ENCODE data around the gene VPS4A. TPM values are rescaled to one million over a fixed set of nuclear protein-coding genes. Genes with fewer than 3 reads are reported as not detected.
A peak's percentile ranks its signal among the peaks of the same experiment; 100 is the strongest.

Gene VPS4A
- total RNA-seq, 2 experiments from 2014 or later: 30.5 to 31.2 TPM

- Mint-ChIP-seq H3K27me3 (no peaks in the 10 kb centered on the region), H3K4me3 (no peak overlapping the region), H3K4me1 (ENCODE audit: low read depth) (peaks cover 33% of the 10 kb centered on the region), H3K9me3 (no peaks in the 10 kb centered on the region), H3K27ac (no peak overlapping the region), H3K36me3 (ENCODE audit: low read depth) (peaks cover 46% of the 10 kb centered on the region)
- POLR2A ChIA-PET: interaction anchor here (3.2 kb wide), 1 partner anchor 11 kb away, joined by 15 read pairs; the partner anchor contains the start of gene VPS4A
- DNase-seq: no peak
- no peak for TF ChIP-seq CTCF (IDR thresholded peaks at IDR 0.05)
- no peak for ATAC-seq
- intact Hi-C loops (cut with micrococcal nuclease): no loop called here
- CTCF ChIA-PET: interaction anchor here (1.3 kb wide), 2 partner anchors 11 to 13 kb away, joined by 3 to 5 read pairs; no protein-coding TSS in a partner anchor
These were observed 12.3 kb downstream of the VPS4A start for GRCh38 chr16:69323415-69323814.

DNA sequence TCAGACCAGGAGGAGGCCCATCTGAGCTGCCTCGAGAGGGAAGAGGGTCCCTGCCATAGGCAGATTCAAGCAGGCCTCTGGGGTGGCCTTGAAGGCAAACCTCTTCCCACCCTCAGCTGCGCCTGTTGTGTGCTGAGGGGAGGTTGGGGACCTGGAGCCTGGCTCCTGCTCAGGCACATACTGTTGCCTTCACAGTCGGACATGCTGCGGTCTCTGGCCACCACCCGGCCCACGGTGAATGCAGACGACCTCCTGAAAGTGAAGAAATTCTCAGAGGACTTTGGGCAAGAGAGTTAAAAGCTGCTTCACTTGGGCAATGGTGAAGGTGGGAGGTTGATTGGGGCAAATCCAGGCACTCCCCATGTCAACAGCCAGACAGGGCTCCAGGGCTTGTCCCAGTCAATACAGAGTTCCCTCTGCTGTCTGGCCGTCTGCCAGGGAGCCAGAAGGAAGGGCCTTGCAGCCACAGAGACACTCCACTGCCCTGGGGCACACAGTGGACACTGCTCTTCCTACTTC is 12.9 kb downstream of the VPS4A start:
- no peak for ATAC-seq
- no peaks in the 10 kb centered on the region for H3K27me3 Mint-ChIP-seq
- ChIA-PET POLR2A (interaction anchor here (1.1 to 3.6 kb wide), 4 partner anchors 8 to 13 kb away, joined by 3 to 21 read pairs (median 9); partner anchors contain the start of genes COG8 and VPS4A), CTCF (interaction anchor here (1.3 kb wide), 2 partner anchors 12 kb away, joined by 3 to 5 read pairs; no protein-coding TSS in a partner anchor)
- H3K9me3 Mint-ChIP-seq: no peaks in the 10 kb centered on the region
- intact Hi-C loops (cut with micrococcal nuclease): no loop called here
- H3K4me3 Mint-ChIP-seq: no peak overlapping the region
- peaks cover 38% of the 10 kb centered on the region for H3K4me1 Mint-ChIP-seq (ENCODE audit: low read depth)
- TF ChIP-seq CTCF (IDR thresholded peaks at IDR 0.05): no peak
- DNase-seq: no peak
- peaks cover 53% of the 10 kb centered on the region for H3K36me3 Mint-ChIP-seq (ENCODE audit: low read depth)
- H3K27ac Mint-ChIP-seq: no peak overlapping the region

- TF ChIP-seq CTCF (IDR thresholded peaks at IDR 0.05): no peak
- no peaks in the 10 kb centered on the region for H3K27me3 Mint-ChIP-seq
- H3K4me3 Mint-ChIP-seq: no peak overlapping the region
- ChIA-PET POLR2A (interaction anchor here (1.1 to 3.6 kb wide), 4 partner anchors 9 to 13 kb away, joined by 3 to 21 read pairs (median 9); partner anchors contain the start of genes COG8 and VPS4A), CTCF (interaction anchor here (1.3 kb wide), 2 partner anchors 12 to 13 kb away, joined by 3 to 5 read pairs; no protein-coding TSS in a partner anchor)
- ATAC-seq (no peak), DNase-seq (no peak)
- intact Hi-C loops (cut with micrococcal nuclease): no loop called here
- peak overlapping the region; percentile 34 for H3K27ac Mint-ChIP-seq
- H3K9me3 Mint-ChIP-seq: no peaks in the 10 kb centered on the region
- H3K4me1 Mint-ChIP-seq (ENCODE audit: low read depth): peaks cover 42% of the 10 kb centered on the region
- H3K36me3 Mint-ChIP-seq (ENCODE audit: low read depth): peaks cover 55% of the 10 kb centered on the region
These were observed 13.6 kb downstream of the VPS4A start for GRCh38 chr16:69324585-69325253.

GRCh38 chr16:69325784-69326171 is 14.6 kb downstream of the VPS4A start:
- peaks cover 56% of the 10 kb centered on the region for H3K36me3 Mint-ChIP-seq (ENCODE audit: low read depth)
- TF ChIP-seq CTCF (IDR thresholded peaks at IDR 0.05): no peak
- intact Hi-C loops (cut with micrococcal nuclease): no loop called here
- peak overlapping the region; percentile 59 for H3K4me3 Mint-ChIP-seq
- ChIA-PET POLR2A (interaction anchor here (0.8 to 7.2 kb wide), 5 partner anchors 10 to 239 kb away, joined by 3 to 93 read pairs (median 7); partner anchors contain the start of gene COG8), CTCF (interaction anchor here (1.1 to 1.3 kb wide), 2 partner anchors 13 to 15 kb away, joined by 3 to 4 read pairs; partner anchors contain the start of gene COG8)
- peaks cover 42% of the 10 kb centered on the region for H3K4me1 Mint-ChIP-seq (ENCODE audit: low read depth)
- peak overlapping the region; percentile 74 for H3K27ac Mint-ChIP-seq
- H3K9me3 Mint-ChIP-seq: no peaks in the 10 kb centered on the region
- DNase-seq (no peak), ATAC-seq (no peak)
- H3K27me3 Mint-ChIP-seq: no peaks in the 10 kb centered on the region
